Endothelial cell of umbilical vein (primary cell): ENCODE results near the gene NR3C2. TPM values are rescaled to one million over a fixed set of nuclear protein-coding genes. Genes with fewer than 3 reads are reported as not detected.

ENCODE experiments used
- BruUV-seq: library from RNA; stranded (reverse); fragments of 400-500 nt; replicated peaks from 2 replicates; lab custom pipeline; 2021; lab: Mats Ljungman, UMichigan
- CTCF ChIA-PET: fragments of 300-600, 350-600 bp; sonication (Branson Sonifier 250); formaldehyde crosslinking; loops from one replicate; lab custom pipeline; 2021; ENCODE audit warnings: antibody characterized with exemption, inconsistent platforms; lab: Charles Lee
- POLR2A ChIA-PET: fragments of 300-600, 350-600 bp; sonication (Branson Sonifier 250); formaldehyde crosslinking; loops from one replicate; lab custom pipeline; 2021; ENCODE audit warnings: antibody characterized with exemption, inconsistent platforms; lab: Charles Lee
- DNase-seq: peaks from one replicate; pipeline ENCODE4 v3.0.0-alpha.2; 2011; ENCODE audit warnings: low read depth, low spot score
- FAIRE-seq: peaks from 2 replicates; lab custom pipeline; 2011; peaks lifted over from hg19 to GRCh38; lab: Jason Lieb, UNC
- H2AFZ ChIP-seq: 2 replicates; pipeline ENCODE4 v1.6.0; 2012; ENCODE audit warnings: low read depth, low read length, control low read depth, inconsistent platforms
- H3K27ac ChIP-seq: 2 replicates; pipeline ENCODE4 v1.5.1; 2011; ENCODE audit warnings: low read depth, mild to moderate bottlenecking, control low read depth, low read length, moderate library complexity; ENCODE audit not compliant: insufficient read depth
- H3K27me3 ChIP-seq, 2 experiments: 2 replicates each; pipeline versions ENCODE4 v1.6.0 to v1.6.1; 2011; ENCODE audit warnings: low read length in 2 of 2, mixed read lengths in 1 of 2; ENCODE audit not compliant: control insufficient read depth in 2 of 2, insufficient read depth in 2 of 2
- H3K36me3 ChIP-seq, 2 experiments: 2 replicates in 1 of 2; 3 replicates in 1 of 2; pipeline ENCODE4 v1.5.1; 2011; ENCODE audit warnings: low read length in 2 of 2, mild to moderate bottlenecking in 1 of 2, moderate library complexity in 1 of 2; ENCODE audit not compliant: control insufficient read depth in 2 of 2, insufficient read depth in 2 of 2; ENCODE audit errors: extremely low read depth in 1 of 2
- H3K4me1 ChIP-seq: 3 replicates; pipeline ENCODE4 v1.5.1; 2011; ENCODE audit warnings: mild to moderate bottlenecking, low read length; ENCODE audit not compliant: control insufficient read depth, insufficient read depth; ENCODE audit errors: extremely low read depth
- H3K4me2 ChIP-seq: 2 replicates; pipeline ENCODE4 v1.6.1; 2011; ENCODE audit warnings: low read length, control low read depth, mixed read lengths; ENCODE audit not compliant: insufficient read depth
- H3K4me3 ChIP-seq, 3 experiments: fragments of 200-600 bp in 1 of 3; sonication (generic), shearing (Covaris generic) in 1 of 3; replicated peaks in 1 of 3; 2 replicates each; pipeline ENCODE4 v1.5.1; 2011 to 2016; ENCODE audit warnings: control low read depth in 3 of 3, low read length in 3 of 3, mild to moderate bottlenecking in 2 of 3, inconsistent platforms in 1 of 3, low read depth in 1 of 3, moderate library complexity in 1 of 3; ENCODE audit not compliant: insufficient read depth in 1 of 3
- H3K79me2 ChIP-seq: 2 replicates; pipeline ENCODE4 v1.6.0; 2012; ENCODE audit warnings: low read length, inconsistent platforms; ENCODE audit not compliant: control insufficient read depth, insufficient read depth
- H3K9ac ChIP-seq: replicated peaks from 2 replicates; pipeline ENCODE3; 2011; ENCODE audit warnings: low read length, control low read depth; ENCODE audit not compliant: insufficient read depth; ENCODE audit errors: extremely low read depth
- H3K9me1 ChIP-seq: replicated peaks from 3 replicates; pipeline ENCODE4 v1.6.0; 2011; ENCODE audit warnings: mild to moderate bottlenecking, low read length; ENCODE audit not compliant: control insufficient read depth, insufficient read depth; ENCODE audit errors: extremely low read depth
- H3K9me3 ChIP-seq: replicated peaks from 2 replicates; pipeline ENCODE4 v1.5.1; 2012; ENCODE audit warnings: low read length, inconsistent platforms; ENCODE audit not compliant: control insufficient read depth, insufficient read depth
- H4K20me1 ChIP-seq: replicated peaks from 2 replicates; pipeline ENCODE3; 2011; ENCODE audit warnings: mild to moderate bottlenecking, low read length; ENCODE audit not compliant: control insufficient read depth, insufficient read depth; ENCODE audit errors: extremely low read depth
- FOS ChIP-seq: IDR thresholded peaks from 2 replicates; pipeline ENCODE4 v1.6.1; 2011; ENCODE audit warnings: mild to moderate bottlenecking, low read length, moderate library complexity, borderline replicate concordance; ENCODE audit not compliant: insufficient read depth
- JUN ChIP-seq: IDR thresholded peaks from 2 replicates; pipeline ENCODE4 v1.6.1; 2011; ENCODE audit warnings: borderline replicate concordance, low read depth; ENCODE audit not compliant: insufficient read length, insufficient read depth
- MYC ChIP-seq: IDR thresholded peaks from one replicate; pipeline ENCODE4 v1.6.1; 2011; ENCODE audit warnings: mild to moderate bottlenecking, low read depth, low read length
- POLR2A ChIP-seq: IDR thresholded peaks from 2 replicates; pipeline ENCODE4 v1.6.1; 2012; ENCODE audit warnings: low read depth, mild to moderate bottlenecking, control low read depth, low read length
- dilution Hi-C: fragments of 300-500 bp; cut with MboI; formaldehyde crosslinking; loops from one replicate; pipeline ENCODE4 v1.15.0; 2019; ENCODE audit warnings: low sequenced_read_pairs; ENCODE audit not compliant: extremely low pct_ligation_motif_present
- intact Hi-C: fragments of 100-400 bp; cut with micrococcal nuclease; formaldehyde crosslinking; loops from one replicate; pipeline ENCODE4 v1.10.0; 2022
- polyA plus RNA-seq, 4 experiments: library from polyadenylated mRNA; depleted of rRNA in 3 of 4; stranded (reverse) in 3 of 4; unstranded in 1 of 4; fragments of >200 nt; gene quantifications; 2 replicates each; pipeline versions ENCODE4 v1.2.1 to v1.2.3, GENCODE V29; 2011 to 2012; ENCODE audit warnings: missing spikeins in 1 of 4
- total RNA-seq: library from RNA; stranded (reverse); gene quantifications from 2 replicates; pipeline ENCODE4 v1.2.3, GENCODE V29; 2021

The NR3C2 gene
- total and polyA plus RNA-seq, 2 donors (not counting 3 experiments of a cell fraction or from before 2014, with no cell fraction given) = 4.8 to 16.4 TPM

DNA sequence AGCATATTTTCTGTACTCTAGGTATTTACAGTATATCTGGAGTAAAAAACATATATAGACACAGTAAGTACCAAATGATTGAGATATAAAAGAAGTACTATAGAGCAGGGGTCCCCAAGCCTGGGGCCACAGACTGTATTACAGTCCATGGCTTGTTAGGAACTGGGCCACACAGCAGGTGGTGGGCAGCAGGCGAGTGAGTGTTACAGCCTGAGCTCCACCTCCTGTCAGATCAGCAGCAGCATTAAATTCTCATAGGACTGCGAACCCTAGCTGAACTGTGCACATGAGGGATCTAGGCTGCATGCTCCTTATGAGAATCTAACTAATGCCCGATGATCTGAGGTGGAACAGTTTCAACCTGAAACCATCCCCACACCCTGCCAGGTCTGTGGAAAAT is 300.7 kb downstream of the NR3C2 start:
- Histone ChIP-seq H3K4me3 (no peak overlapping the region), H4K20me1 (no peaks in the 10 kb centered on the region), H3K4me1 (no peaks in the 10 kb centered on the region), H3K79me2 (no peaks in the 10 kb centered on the region), H2AFZ (no peak overlapping the region), H3K27ac (no peak overlapping the region), H3K27me3 (no peaks in the 10 kb centered on the region), H3K36me3 (no peaks in the 10 kb centered on the region), H3K9me3 (no peaks in the 10 kb centered on the region), H3K9ac (no peak overlapping the region), H3K4me2 (no peak overlapping the region), H3K9me1 (no peaks in the 10 kb centered on the region)
- dilution Hi-C loops = no loop called here
- no peak for FAIRE-seq
- ChIA-PET POLR2A (no interaction called here), CTCF (no interaction called here)
- TF ChIP-seq JUN (no peak), FOS (no peak)
- intact Hi-C loops = no loop called here
- no TSS peak for BruUV-seq
- DNase-seq = no peak

DNA sequence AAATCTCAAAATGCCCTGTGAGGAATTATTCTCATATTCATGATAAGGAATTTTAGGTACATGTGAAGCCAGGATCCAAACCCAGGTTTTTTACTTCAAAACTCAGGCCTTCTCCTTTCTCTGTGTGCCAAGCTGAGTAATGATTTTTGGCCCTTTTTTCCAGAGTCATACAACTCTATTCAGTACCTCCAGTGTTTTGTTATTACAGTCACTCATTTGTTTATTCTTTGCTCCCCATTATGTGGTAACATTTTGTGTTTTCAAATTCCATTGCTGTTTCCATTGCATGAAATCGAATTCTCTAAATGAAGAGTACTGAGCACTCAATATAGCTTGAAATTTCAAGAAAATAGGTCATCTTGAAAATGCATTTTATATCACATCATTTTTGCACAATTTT is 315.4 kb downstream of the NR3C2 start:
- Histone ChIP-seq H2AFZ (no peak overlapping the region), H3K9ac (no peak overlapping the region), H3K79me2 (no peaks in the 10 kb centered on the region), H3K4me3 (no peak overlapping the region), H3K4me2 (no peak overlapping the region), H3K9me1 (no peaks in the 10 kb centered on the region), H4K20me1 (no peaks in the 10 kb centered on the region), H3K36me3 (no peaks in the 10 kb centered on the region), H3K9me3 (no peaks in the 10 kb centered on the region), H3K4me1 (no peaks in the 10 kb centered on the region), H3K27me3 (no peaks in the 10 kb centered on the region), H3K27ac (no peak overlapping the region)
- CTCF ChIA-PET = no interaction called here
- DNase-seq (no peak), FAIRE-seq (no peak)
- no TSS peak for BruUV-seq
- dilution Hi-C loops = no loop called here
- POLR2A ChIA-PET = no interaction called here
- intact Hi-C loops = no loop called here
- TF ChIP-seq POLR2A (no peak), MYC (no peak)
